ENCODE results near the gene RGS16. TPM values are rescaled to one million over a fixed set of nuclear protein-coding genes. Genes with fewer than 3 reads are reported as not detected.

The RGS16 gene
- polyA plus RNA-seq, 12 donors: 5.1 to 23.5 (median 9.3) TPM; not detected in 1

Other genes with a start within 250 kb of the RGS16 start
- gene GLUL, start 212.6 kb downstream of the RGS16 start, polyA plus RNA-seq (ENCODE audit: insufficient read length in 12 of 12): 100 to 1,000 TPM in 11 of 12 donors, not detected in 1; 110 to 402 (median 289) TPM
- under 1 TPM in 5 of 12 donors, not detected in 7; 0.05 to 0.17 (median 0.09) TPM for gene TEDDM1, start 203.7 kb downstream of the RGS16 start, polyA plus RNA-seq (ENCODE audit: insufficient read length in 12 of 12)
- gene RGSL1, start 154.2 kb downstream of the RGS16 start, polyA plus RNA-seq (ENCODE audit: insufficient read length in 12 of 12): not detected
- 1 to 10 TPM in 11 of 12 donors, not detected in 1; 2.8 to 8.9 (median 5.9) TPM for gene RNASEL, start 15.1 kb downstream of the RGS16 start, polyA plus RNA-seq (ENCODE audit: insufficient read length in 12 of 12)
- under 1 TPM in 9 of 12 donors, not detected in 3; 0.03 to 0.20 (median 0.12) TPM for gene RGS8, start 80.2 kb upstream of the RGS16 start, polyA plus RNA-seq (ENCODE audit: insufficient read length in 12 of 12)
- 10 to 100 TPM in 4 of 12 donors, 1 to 10 TPM in 7, not detected in 1; 3.9 to 22.6 (median 8.3) TPM for gene NPL, start 185.4 kb upstream of the RGS16 start, polyA plus RNA-seq (ENCODE audit: insufficient read length in 12 of 12)
- 100 to 1,000 TPM in 11 of 12 donors, not detected in 1; 109 to 149 (median 135) TPM for gene DHX9, start 235.0 kb upstream of the RGS16 start, polyA plus RNA-seq (ENCODE audit: insufficient read length in 12 of 12)